ENCODE measurements around the gene PGR.
"Not testable (repeated sequence)": the region's sequence is repeated elsewhere in the genome, so short reads cannot be mapped to it uniquely, and the experiment has no call there.

DNA sequence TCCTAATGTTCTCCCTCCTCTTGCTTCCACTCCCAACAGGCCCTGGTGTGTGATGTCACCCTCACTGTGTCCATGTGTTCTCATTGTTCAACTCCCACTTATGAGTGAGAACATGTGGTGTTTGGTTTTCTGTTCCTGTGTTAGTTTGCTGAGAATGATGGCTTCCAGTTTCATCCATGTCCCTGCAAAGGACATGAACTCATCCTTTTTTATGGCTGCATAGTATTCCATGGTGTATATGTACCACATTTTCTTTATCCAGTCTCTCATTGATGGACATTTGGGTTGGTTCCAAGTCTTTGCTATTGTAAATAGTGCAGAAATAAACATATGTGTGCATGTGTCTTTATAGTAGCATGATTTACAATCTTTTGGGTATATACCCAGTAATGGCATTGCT lies 115.9 kb downstream of the PGR start:
- TF ChIP-seq, protein P1, sequence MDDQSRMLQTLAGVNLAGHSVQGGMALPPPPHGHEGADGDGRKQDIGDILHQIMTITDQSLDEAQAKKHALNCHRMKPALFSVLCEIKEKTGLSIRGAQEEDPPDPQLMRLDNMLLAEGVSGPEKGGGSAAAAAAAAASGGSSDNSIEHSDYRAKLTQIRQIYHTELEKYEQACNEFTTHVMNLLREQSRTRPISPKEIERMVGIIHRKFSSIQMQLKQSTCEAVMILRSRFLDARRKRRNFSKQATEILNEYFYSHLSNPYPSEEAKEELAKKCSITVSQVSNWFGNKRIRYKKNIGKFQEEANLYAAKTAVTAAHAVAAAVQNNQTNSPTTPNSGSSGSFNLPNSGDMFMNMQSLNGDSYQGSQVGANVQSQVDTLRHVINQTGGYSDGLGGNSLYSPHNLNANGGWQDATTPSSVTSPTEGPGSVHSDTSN (IDR thresholded peaks at IDR 0.05), result not testable (repeated sequence)
- TF ChIP-seq, protein P2, sequence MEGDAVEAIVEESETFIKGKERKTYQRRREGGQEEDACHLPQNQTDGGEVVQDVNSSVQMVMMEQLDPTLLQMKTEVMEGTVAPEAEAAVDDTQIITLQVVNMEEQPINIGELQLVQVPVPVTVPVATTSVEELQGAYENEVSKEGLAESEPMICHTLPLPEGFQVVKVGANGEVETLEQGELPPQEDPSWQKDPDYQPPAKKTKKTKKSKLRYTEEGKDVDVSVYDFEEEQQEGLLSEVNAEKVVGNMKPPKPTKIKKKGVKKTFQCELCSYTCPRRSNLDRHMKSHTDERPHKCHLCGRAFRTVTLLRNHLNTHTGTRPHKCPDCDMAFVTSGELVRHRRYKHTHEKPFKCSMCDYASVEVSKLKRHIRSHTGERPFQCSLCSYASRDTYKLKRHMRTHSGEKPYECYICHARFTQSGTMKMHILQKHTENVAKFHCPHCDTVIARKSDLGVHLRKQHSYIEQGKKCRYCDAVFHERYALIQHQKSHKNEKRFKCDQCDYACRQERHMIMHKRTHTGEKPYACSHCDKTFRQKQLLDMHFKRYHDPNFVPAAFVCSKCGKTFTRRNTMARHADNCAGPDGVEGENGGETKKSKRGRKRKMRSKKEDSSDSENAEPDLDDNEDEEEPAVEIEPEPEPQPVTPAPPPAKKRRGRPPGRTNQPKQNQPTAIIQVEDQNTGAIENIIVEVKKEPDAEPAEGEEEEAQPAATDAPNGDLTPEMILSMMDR (IDR thresholded peaks at IDR 0.05), result not testable (repeated sequence)
- TF ChIP-seq ELF1 (IDR thresholded peaks at IDR 0.05); CHD2 (IDR thresholded peaks at IDR 0.05; ENCODE audit: low read length, partially characterized antibody); MEF2A (IDR thresholded peaks at IDR 0.05; ENCODE audit: borderline replicate concordance, low read depth); JUND (IDR thresholded peaks at IDR 0.05); GABPA (IDR thresholded peaks at IDR 0.05; ENCODE audit: low read depth): not testable (repeated sequence)

All from SK-N-SH (cell line).